Neutrophil (primary cell): ENCODE measurements around the gene SRSF1.
"Not testable (repeated sequence)": the region's sequence is repeated elsewhere in the genome, so short reads cannot be mapped to it uniquely, and the experiment has no call there.

ENCODE experiments used
- H3K27ac ChIP-seq: fragments of 200-600 bp; sonication (generic); 2 replicates; pipeline ENCODE4 v1.5.1; 2016; ENCODE audit warnings: mild to moderate bottlenecking, moderate library complexity
- H3K27me3 ChIP-seq: fragments of 200-600 bp; sonication (generic); 2 replicates; pipeline ENCODE4 v1.6.0; 2016; ENCODE audit warnings: mild to moderate bottlenecking
- H3K36me3 ChIP-seq: fragments of 200-600 bp; sonication (generic); 2 replicates; pipeline ENCODE4 v1.5.1; 2017
- H3K4me1 ChIP-seq, 2 experiments: fragments of 200-600 bp in 1 of 2; sonication (generic) in 1 of 2; 1 replicate in 1 of 2; 2 replicates in 1 of 2; pipeline versions ENCODE4 v1.5.1 to v1.6.1; 2013 to 2016; ENCODE audit warnings: low read depth in 1 of 2, low read length in 1 of 2, mild to moderate bottlenecking in 1 of 2, moderate library complexity in 1 of 2; ENCODE audit not compliant: control insufficient read depth in 1 of 2, insufficient read depth in 1 of 2
- H3K4me3 ChIP-seq, 2 experiments: fragments of 200-600 bp in 1 of 2; sonication (generic) in 1 of 2; 1 replicate in 1 of 2; 2 replicates in 1 of 2; pipeline ENCODE4 v1.5.1; 2013 to 2016; ENCODE audit warnings: low read depth in 1 of 2, low read length in 1 of 2, mild to moderate bottlenecking in 1 of 2, moderate library complexity in 1 of 2
- H3K9me3 ChIP-seq: fragments of 200-600 bp; sonication (generic); 2 replicates; pipeline ENCODE4 v1.5.1; 2016
- CTCF ChIP-seq: fragments of 200-600 bp; sonication (generic); IDR thresholded peaks from 2 replicates; pipeline ENCODE4 v1.5.1; 2016; ENCODE audit warnings: antibody characterized with exemption

Gene SRSF1

GRCh38 chr17:57962279-57963148 is 44.5 kb downstream of the SRSF1 start:
- Histone ChIP-seq H3K4me3 (no peak overlapping the region), H3K36me3 (no peaks in the 10 kb centered on the region), H3K27me3 (peaks cover 5% of the 10 kb centered on the region), H3K4me1 (no peaks in the 10 kb centered on the region), H3K27ac (no peak overlapping the region), H3K9me3 (no peaks in the 10 kb centered on the region)
- no peak for TF ChIP-seq CTCF

DNA sequence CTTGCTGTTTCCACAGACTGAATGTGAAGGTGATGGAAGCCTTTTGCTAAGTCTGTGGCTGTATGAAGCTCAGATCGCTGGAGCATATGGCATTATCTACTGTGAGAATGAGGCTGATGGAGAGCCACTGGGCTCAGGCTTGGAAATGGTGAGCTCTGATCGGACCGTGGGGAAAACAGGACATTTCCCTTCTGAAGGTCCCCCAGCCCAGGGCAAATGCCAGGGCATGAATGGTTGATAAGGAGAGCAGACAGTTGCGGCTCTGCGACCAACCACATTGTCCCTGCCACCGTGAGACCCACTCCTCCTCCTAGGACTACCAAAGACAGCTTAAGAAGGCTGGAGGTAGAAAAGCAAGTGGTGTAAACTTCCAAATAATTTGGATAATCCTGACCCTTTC is 47.1 kb downstream of the SRSF1 start:
- H3K27ac ChIP-seq = no peak overlapping the region
- H3K4me1 ChIP-seq = peaks cover 9 to 10% of the 10 kb centered on the region in 2 experiments
- no peak for TF ChIP-seq CTCF

DNA sequence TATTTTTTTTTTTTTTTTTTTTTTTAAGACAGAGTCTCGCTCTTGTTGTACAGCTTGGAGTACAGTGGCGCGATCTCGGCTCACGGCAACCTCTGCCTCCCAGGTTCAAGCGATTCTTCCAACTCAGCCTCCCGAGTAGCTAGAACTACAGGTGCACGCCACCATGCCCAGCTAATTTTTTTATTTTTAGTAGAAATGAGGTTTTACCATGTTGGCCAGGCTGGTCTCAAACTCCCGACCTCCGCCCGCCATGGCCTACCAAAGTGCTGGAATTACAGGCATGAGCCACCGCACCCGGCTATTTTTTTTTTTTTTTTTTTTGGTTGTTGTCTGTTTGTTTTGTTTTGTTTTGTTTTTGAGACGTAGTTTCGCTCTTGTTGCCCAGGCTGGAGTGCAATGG is 48.7 kb downstream of the SRSF1 start:
- H3K27ac ChIP-seq, H3K36me3 ChIP-seq, H3K4me3 ChIP-seq, H3K9me3 ChIP-seq: not testable (repeated sequence)
- H3K27me3 ChIP-seq = peaks cover 28% of the 10 kb centered on the region
- H3K4me1 ChIP-seq = peaks cover 18 to 24% of the 10 kb centered on the region in 2 experiments

More for the DNA sequence above, 47.1 kb downstream of the SRSF1 start:
- no peaks in the 10 kb centered on the region for H3K36me3 ChIP-seq
- no peak overlapping the region for H3K4me3 ChIP-seq
- H3K9me3 ChIP-seq = no peaks in the 10 kb centered on the region
- H3K27me3 ChIP-seq = peaks cover 25% of the 10 kb centered on the region

DNA sequence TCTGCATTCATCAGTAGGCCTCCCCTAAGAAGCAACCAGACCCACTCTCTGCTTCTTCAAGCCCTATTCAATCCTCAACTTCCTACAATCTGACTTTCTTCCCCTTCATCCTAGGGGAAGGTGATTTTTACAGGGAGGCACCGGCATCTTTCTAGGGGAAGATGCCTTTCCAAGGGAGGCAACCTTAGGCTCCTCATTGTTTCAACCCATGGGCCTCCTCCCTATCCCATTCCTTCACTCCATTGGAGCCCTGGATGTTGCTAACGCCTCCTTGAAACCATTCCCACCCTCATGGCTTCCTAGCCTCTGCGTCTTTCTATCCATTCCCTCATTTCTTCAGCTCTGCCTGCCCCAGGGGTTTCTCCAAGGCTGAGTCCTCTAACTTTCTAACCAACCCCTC is 49.2 kb downstream of the SRSF1 start:
- Histone ChIP-seq H3K27ac (no peak overlapping the region), H3K4me1 (peaks cover 18 to 28% of the 10 kb centered on the region in 2 experiments), H3K27me3 (peaks cover 28% of the 10 kb centered on the region), H3K4me3 (no peak overlapping the region), H3K36me3 (no peaks in the 10 kb centered on the region), H3K9me3 (no peaks in the 10 kb centered on the region)
- TF ChIP-seq CTCF = no peak

GRCh38 chr17:57957120-57957850 is 49.8 kb downstream of the SRSF1 start:
- no peaks in the 10 kb centered on the region for H3K9me3 ChIP-seq
- H3K4me1 ChIP-seq = peaks cover 18 to 34% of the 10 kb centered on the region in 2 experiments
- no peak overlapping the region for H3K27ac ChIP-seq
- no peaks in the 10 kb centered on the region for H3K36me3 ChIP-seq
- no peak for TF ChIP-seq CTCF
- H3K27me3 ChIP-seq = peaks cover 28% of the 10 kb centered on the region
- no peak overlapping the region for H3K4me3 ChIP-seq
